Vagina (tissue), 2 donors: Measurements from ENCODE around the gene ASPDH.

Experiments used
- CTCF ChIP-seq, 3 experiments: fragments of 450-650 bp in 2 of 3; fragments of 200-600 bp in 1 of 3; sonication (generic) in 1 of 3; IDR thresholded peaks; one replicate each; pipeline ENCODE4 v1.5.1; 2017 to 2019; ENCODE audit warnings: antibody characterized with exemption in 3 of 3, mild to moderate bottlenecking in 2 of 3, moderate library complexity in 2 of 3
- POLR2A ChIP-seq, 2 donors: fragments of 450-650 bp; IDR thresholded peaks; one replicate each; pipeline ENCODE4 v1.6.1; 2017; ENCODE audit warnings: antibody characterized with exemption in 2 of 2, mild to moderate bottlenecking in 2 of 2, moderate library complexity in 2 of 2

GRCh38 chr19:50496189-50497021, 17.3 kb downstream of the ASPDH start:
- TF ChIP-seq CTCF (IDR thresholded peaks at IDR 0.05): no peak
- no peak for TF ChIP-seq POLR2A (IDR thresholded peaks at IDR 0.05)
